ENCODE data around the gene ATL2. TPM values are rescaled to one million over a fixed set of nuclear protein-coding genes. Genes with fewer than 3 reads are reported as not detected.
"Not testable (repeated sequence)": the region's sequence is repeated elsewhere in the genome, so short reads cannot be mapped to it uniquely, and the experiment has no call there.

Gene ATL2
- total RNA-seq, 2 donors from 2014 or later: 33.9 to 51.1 TPM

- no peaks in the 10 kb centered on the region for H3K36me3 ChIP-seq
- H3K4me3 ChIP-seq: no peak overlapping the region
- TF ChIP-seq CTCF (IDR thresholded peaks at IDR 0.05): no peak
- no peaks in the 10 kb centered on the region for H3K4me1 ChIP-seq
- H3K27me3 ChIP-seq: no peaks in the 10 kb centered on the region
- no peak for DNase-seq (ENCODE audit: low spot score)
- peaks cover 0 to under 1% of the 10 kb centered on the region in 2 donors for H3K9me3 ChIP-seq
- H3K27ac ChIP-seq: no peak overlapping the region
Observed at GRCh38 chr2:38417745-38418689, 40.9 kb upstream of the ATL2 start.

GRCh38 chr2:38416296-38417036, 39.4 kb upstream of the ATL2 start:
- Histone ChIP-seq H3K36me3 (no peaks in the 10 kb centered on the region), H3K4me1 (no peaks in the 10 kb centered on the region), H3K27me3 (no peaks in the 10 kb centered on the region), H3K4me3 (no peak overlapping the region), H3K9me3 (peaks cover 0 to 11% of the 10 kb centered on the region in 2 donors), H3K27ac (no peak overlapping the region)
- no peak for DNase-seq (ENCODE audit: low spot score)
- no peak for TF ChIP-seq CTCF (IDR thresholded peaks at IDR 0.05)

GRCh38 chr2:38415728-38416291, 38.7 kb upstream of the ATL2 start:
- Histone ChIP-seq H3K36me3 (no peaks in the 10 kb centered on the region), H3K4me1 (no peaks in the 10 kb centered on the region), H3K4me3 (no peak overlapping the region), H3K27ac (no peak overlapping the region), H3K9me3 (peaks cover 0 to 11% of the 10 kb centered on the region in 2 donors), H3K27me3 (no peaks in the 10 kb centered on the region)
- no peak for TF ChIP-seq CTCF (IDR thresholded peaks at IDR 0.05)
- DNase-seq (ENCODE audit: low spot score): no peak

- no peaks in the 10 kb centered on the region for H3K36me3 ChIP-seq
- H3K4me1 ChIP-seq: no peaks in the 10 kb centered on the region
- peaks cover 0 to 11% of the 10 kb centered on the region in 2 donors for H3K9me3 ChIP-seq
- DNase-seq (ENCODE audit: low spot score): no peak
- TF ChIP-seq CTCF (IDR thresholded peaks at IDR 0.05): no peak
- no peaks in the 10 kb centered on the region for H3K27me3 ChIP-seq
- H3K27ac ChIP-seq: no peak overlapping the region
- H3K4me3 ChIP-seq: no peak overlapping the region
Observed at GRCh38 chr2:38415023-38415422, 38.0 kb upstream of the ATL2 start.

- H3K4me3 ChIP-seq; DNase-seq (ENCODE audit: low spot score); H3K36me3 ChIP-seq; H3K4me1 ChIP-seq; H3K27me3 ChIP-seq; H3K27ac ChIP-seq: not testable (repeated sequence)
- H3K9me3 ChIP-seq: peaks cover 0 to 11% of the 10 kb centered on the region in 2 donors
Observed at GRCh38 chr2:38412235-38412871, 35.3 kb upstream of the ATL2 start.
